KOPT-K1 (cell line): ENCODE results near the gene ROBO2.

Experiments
- H3K27ac ChIP-seq: fragments of 200-600 bp; sonication (generic); 2 replicates; pipeline ENCODE4 v1.5.1; 2016; ENCODE audit warnings: antibody characterized with exemption, mild to moderate bottlenecking, low read depth, low read length; ENCODE audit not compliant: poor library complexity, severe bottlenecking
- H3K36me3 ChIP-seq: fragments of 200-600 bp; sonication (generic); 2 replicates; pipeline ENCODE4 v1.5.1; 2017; ENCODE audit warnings: antibody characterized with exemption, mild to moderate bottlenecking, low read length, moderate library complexity; ENCODE audit not compliant: insufficient read depth
- H3K9me3 ChIP-seq: fragments of 200-600 bp; sonication (generic); 2 replicates; pipeline ENCODE4 v1.5.1; 2017; ENCODE audit warnings: antibody characterized with exemption, low read length, mild to moderate bottlenecking; ENCODE audit not compliant: insufficient read depth, poor library complexity, severe bottlenecking

Gene ROBO2

DNA sequence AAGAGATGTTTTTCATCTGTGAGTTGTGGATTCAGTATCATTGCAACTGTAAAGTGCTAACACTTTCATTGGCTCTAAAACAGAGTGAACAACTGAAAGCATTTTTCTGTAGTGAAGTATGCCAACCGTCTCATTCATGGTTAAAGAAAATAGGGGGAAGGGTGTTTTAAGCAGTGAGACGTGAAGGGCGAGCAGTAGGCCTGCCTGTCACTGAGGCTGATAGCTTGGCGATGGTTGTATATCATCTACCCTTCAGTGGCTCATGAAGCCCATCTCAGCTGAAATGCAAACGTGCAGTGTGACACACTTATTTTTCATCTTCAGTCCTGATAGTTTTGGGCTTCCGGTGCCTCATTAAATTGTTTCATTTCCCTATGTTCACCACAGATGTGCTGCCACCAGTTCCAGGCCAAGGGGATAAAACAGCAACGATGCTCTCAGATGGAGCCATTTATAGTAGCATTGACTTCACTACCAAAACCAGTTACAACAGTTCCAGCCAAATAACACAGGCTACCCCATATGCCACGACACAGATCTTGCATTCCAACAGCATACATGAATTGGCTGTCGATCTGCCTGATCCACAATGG, 562.0 kb downstream of the ROBO2 start:
- no peaks in the 10 kb centered on the region for H3K36me3 ChIP-seq
- H3K27ac ChIP-seq, result no peak overlapping the region
- no peaks in the 10 kb centered on the region for H3K9me3 ChIP-seq

DNA sequence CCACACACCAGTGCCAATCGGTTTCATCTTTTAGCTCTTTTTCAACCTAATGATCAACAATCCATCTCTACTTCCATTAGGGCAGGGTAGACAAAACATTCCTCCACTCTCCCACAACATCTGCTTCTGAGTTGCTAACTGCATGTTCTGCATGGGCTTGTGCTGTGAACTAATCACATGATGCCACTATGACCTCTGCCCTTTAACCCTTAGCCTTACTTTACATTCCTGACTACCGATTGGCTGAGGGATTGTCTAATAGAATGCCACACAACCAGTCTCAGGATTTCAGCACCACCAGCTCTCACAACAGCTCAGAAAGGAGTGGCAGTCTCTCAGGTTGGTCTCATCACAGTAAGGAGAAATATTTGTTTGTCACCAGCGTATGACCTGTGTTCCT, 562.8 kb downstream of the ROBO2 start:
- no peak overlapping the region for H3K27ac ChIP-seq
- no peaks in the 10 kb centered on the region for H3K9me3 ChIP-seq
- H3K36me3 ChIP-seq, result no peaks in the 10 kb centered on the region

DNA sequence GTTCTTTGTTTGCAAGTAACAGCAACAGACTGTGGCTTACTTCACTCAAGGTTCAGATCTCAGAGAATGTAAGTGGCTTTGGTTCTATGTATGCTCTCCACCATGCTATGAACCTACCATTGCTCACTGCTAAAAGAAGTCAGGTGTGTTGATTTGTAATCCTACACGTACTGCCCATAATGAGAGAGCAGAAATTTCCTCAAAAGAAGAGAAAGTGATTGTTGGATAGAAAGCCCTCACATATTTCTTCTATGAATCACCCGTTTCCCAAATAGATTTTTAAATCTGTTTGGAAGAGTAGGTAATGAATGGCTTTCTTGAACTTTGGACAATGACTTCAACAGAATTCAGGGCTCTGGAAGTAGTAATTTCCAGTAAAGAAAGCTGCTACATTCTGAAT, 565.4 kb downstream of the ROBO2 start:
- Histone ChIP-seq H3K36me3 (no peaks in the 10 kb centered on the region), H3K9me3 (no peaks in the 10 kb centered on the region), H3K27ac (no peak overlapping the region)

DNA sequence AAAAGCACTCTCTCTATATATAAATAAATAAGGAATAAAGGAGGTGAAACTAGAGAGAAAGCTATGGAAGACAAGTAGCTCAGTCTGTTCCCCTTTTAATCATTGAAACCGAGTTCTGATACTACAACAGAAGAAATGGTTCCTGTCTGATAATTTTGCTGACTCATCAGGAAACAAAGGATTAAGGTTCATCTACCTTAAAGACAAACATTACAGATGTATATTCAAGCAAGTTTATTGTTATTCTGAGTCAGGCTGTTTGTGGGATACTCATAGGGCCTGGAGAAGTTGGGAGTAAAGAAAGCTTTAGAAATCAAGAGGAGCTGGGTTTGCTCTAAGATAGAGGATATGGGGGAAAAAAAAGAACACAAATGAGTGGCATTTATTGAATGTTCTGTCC, 566.0 kb downstream of the ROBO2 start:
- no peaks in the 10 kb centered on the region for H3K9me3 ChIP-seq
- H3K27ac ChIP-seq, result no peak overlapping the region
- no peaks in the 10 kb centered on the region for H3K36me3 ChIP-seq

DNA sequence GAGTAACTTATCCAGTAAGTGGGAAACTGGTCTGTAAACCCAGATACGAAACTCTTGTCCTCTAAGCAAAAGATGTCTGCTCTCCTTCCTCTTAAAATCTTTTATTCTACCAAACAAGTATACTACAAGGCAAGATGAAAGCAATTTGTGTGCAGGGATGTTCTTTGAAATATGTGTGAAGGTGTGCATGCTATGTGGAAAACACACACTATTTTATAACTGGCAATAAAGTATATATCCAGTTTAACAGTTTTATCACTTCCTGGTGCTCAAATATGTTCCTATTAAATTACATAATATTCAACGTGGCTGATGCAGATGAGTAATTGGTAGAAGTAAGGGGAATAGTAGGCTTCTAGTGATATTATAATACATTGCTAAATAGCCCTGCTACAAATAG, 566.5 kb downstream of the ROBO2 start:
- no peaks in the 10 kb centered on the region for H3K36me3 ChIP-seq
- H3K27ac ChIP-seq, result no peak overlapping the region
- H3K9me3 ChIP-seq, result no peaks in the 10 kb centered on the region

DNA sequence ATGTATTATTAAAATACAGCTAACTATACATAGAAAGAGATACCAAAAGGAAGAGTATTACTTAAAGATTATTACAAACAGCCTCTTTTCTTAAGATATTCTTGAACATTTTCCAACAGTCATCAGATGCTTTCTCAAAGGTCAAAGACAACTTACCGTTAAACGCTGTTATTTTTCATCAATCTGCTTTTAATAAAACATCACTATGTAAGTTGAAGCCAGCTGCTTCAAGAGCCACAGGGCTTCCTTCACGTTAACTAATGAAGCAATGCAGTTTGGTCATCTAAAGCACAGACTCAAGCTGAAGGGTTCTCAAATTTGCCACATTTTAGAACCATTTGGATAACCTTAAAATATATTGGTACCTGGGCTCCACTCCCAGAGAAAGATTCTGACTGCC, 578.8 kb downstream of the ROBO2 start:
- H3K27ac ChIP-seq, result no peak overlapping the region
- H3K36me3 ChIP-seq, result no peaks in the 10 kb centered on the region
- no peaks in the 10 kb centered on the region for H3K9me3 ChIP-seq

DNA sequence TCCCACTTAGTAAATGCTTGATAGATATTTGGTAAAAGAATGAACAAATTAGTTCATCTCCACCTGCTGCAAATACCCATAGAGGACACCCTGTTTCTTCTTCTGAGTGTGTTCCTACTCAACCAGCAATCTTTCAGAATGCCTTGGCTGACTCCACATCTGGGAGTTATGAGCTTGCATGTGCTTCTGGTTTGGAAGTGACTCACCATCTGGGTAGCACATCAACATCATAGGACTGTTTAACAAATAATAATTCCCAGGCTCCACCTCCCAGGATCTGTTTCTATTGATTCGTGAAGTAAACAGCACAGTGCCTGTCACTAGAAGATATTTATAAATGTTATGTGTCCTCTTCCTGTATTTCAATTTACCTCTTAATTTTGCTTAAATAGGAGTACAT, 580.1 kb downstream of the ROBO2 start:
- no peaks in the 10 kb centered on the region for H3K36me3 ChIP-seq
- no peak overlapping the region for H3K27ac ChIP-seq
- no peaks in the 10 kb centered on the region for H3K9me3 ChIP-seq

DNA sequence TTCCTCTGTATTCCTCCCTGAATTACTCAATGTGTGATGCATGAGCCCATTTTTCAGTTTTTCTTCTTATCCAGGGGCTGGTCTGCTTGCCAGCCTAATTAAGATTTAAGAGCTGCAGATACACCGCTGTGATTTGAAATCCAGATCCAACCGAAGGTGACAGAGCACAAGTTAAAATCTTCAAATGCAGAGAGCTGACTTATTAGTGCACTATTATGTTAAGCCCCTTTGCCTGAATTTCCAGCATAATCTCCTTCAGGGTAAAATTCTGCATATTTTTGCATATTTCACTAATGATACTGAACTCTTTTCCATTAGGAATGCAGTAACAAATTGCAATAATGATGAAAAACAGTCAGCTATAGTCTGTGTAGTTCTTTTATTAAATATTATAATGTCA, 583.6 kb downstream of the ROBO2 start:
- Histone ChIP-seq H3K9me3 (no peaks in the 10 kb centered on the region), H3K27ac (no peak overlapping the region)

DNA sequence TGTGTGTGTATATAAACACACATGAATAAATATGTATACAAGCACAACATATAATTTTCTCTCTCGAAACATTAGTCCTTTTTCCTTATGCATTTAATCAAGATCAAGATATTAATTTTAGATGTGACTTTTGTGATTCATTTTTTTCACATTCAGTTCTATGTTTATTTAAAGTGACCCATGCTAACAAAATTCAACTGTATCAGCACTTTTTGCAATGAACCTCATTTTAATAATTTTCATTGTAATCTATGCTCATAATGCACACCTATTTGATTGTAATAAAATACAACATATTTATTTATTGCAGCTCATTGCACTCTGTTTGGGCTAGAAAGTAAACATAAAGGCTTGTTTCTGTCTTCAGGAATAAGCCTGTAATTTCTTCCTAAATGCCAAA, 586.3 kb downstream of the ROBO2 start:
- H3K27ac ChIP-seq, result no peak overlapping the region
- H3K9me3 ChIP-seq, result no peaks in the 10 kb centered on the region

More for the DNA sequence above, 583.6 kb downstream of the ROBO2 start:
- no peaks in the 10 kb centered on the region for H3K36me3 ChIP-seq

DNA sequence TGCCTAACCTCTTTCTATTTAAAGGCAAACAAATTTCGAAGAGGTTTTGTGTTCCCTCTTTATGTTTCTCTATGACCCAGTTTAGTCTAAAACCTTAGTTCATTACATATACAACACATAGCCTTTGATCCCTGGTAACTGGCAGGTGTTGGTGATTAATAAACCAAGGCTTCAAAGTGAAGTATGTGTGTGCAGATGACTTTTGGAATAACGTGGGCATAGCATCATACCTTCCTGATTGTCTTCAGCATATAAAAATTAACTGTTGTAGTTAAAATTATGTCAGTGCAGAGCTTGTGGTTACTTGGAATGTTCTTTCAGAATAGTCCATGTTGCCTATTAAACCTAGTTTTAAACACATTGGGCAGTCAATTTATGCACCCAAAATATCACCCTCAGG, 608.3 kb downstream of the ROBO2 start:
- Histone ChIP-seq H3K9me3 (no peaks in the 10 kb centered on the region), H3K27ac (no peak overlapping the region), H3K36me3 (no peaks in the 10 kb centered on the region)

More for the DNA sequence above, 586.3 kb downstream of the ROBO2 start:
- no peaks in the 10 kb centered on the region for H3K36me3 ChIP-seq

DNA sequence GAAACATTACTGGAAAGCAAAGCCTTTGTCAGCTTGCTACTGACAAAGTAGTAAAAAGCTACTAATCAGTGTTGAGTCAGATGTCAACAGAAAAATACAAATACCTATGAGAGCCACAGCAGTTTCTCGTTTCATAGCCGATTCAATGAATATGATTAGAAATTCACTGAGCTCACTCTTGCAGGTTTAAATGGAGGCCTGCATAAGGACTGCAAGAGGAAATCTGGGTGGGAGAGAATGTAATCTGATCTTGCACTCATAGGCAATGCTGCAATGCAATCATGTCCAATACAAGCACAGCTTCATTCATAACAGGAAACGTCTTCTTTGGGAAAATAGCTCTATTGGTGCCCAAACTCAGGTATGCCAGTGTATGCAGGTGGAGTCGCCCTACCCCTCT, 608.8 kb downstream of the ROBO2 start:
- H3K27ac ChIP-seq, result no peak overlapping the region
- H3K9me3 ChIP-seq, result no peaks in the 10 kb centered on the region
- no peaks in the 10 kb centered on the region for H3K36me3 ChIP-seq

DNA sequence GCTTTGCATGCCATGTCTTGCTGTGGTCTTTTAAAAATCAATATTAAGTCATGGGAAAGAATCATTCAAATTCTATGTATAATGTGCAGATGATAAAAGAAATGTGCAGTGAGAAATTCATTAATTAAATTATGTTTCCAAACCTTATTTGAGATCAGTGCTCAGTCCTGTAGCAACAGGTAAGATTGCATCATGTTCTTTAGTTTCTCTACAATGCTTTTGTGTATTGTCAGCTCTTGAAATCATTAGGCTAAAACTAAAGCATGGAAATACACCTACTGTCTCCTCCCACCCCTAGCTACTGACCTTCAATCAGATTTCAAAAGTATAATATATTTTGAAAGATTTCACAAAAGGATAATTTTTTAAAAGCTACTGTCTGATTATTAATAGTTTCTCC, 612.7 kb downstream of the ROBO2 start:
- Histone ChIP-seq H3K9me3 (no peaks in the 10 kb centered on the region), H3K27ac (no peak overlapping the region)

DNA sequence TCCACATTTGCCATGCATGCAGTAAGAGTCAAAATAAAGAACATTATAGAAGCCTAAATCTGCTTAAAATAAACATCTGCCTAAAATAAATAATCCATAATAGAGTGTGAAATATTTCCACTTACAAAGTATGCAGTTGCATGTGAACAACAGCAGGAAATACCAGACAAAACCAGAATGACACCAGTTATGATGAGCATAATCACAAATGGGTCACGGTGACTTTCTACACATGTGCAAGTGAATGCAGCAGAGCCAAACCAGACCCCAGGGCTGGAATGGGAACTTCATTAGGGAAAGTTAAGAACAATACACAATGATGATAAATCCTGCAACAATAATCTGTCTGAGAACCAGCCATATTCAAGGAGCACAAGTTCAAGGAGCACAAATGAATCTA, 615.5 kb downstream of the ROBO2 start:
- Histone ChIP-seq H3K9me3 (no peaks in the 10 kb centered on the region), H3K36me3 (no peaks in the 10 kb centered on the region), H3K27ac (no peak overlapping the region)

More for the DNA sequence above, 612.7 kb downstream of the ROBO2 start:
- no peaks in the 10 kb centered on the region for H3K36me3 ChIP-seq

DNA sequence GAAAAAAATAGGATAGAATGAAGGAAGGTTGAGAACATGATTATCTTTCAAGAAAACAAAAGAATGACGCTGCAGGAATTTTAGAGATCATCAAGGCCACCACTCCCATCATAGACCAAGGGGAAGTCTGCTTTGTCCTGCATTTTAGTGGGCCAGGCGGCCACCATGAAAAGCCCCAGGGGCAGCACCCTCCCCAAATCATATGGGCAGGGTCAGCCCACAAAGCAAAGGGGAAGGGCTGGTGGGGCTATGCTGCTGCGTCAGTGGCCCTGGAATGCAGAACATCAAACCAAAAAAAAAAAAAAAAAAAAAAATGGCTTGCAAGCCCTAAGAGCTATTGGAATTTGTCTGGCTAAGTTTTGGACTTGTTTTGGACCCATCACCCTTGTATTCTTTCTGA, 620.8 kb downstream of the ROBO2 start:
- Histone ChIP-seq H3K27ac (no peak overlapping the region), H3K9me3 (no peaks in the 10 kb centered on the region), H3K36me3 (no peaks in the 10 kb centered on the region)

DNA sequence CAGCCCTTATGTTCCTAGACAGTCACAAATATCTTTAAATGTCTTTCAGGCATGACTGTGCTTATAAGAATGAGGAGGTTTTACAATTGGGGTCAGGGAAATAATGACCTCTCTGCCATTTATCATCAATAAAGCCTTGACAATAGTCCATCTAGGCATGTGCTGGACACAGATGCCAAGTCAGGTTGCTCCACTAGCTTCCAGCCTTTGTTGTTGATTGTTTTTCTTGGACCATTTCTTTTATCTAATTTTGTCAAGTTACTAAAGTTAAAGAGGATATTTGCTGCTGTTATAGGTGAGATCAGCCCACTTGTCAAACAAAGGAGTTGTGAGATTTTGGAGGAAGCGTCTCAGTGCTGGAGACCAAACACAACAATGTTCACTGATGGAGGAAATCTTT, 628.0 kb downstream of the ROBO2 start:
- H3K36me3 ChIP-seq, result no peaks in the 10 kb centered on the region
- no peaks in the 10 kb centered on the region for H3K9me3 ChIP-seq
- no peak overlapping the region for H3K27ac ChIP-seq

DNA sequence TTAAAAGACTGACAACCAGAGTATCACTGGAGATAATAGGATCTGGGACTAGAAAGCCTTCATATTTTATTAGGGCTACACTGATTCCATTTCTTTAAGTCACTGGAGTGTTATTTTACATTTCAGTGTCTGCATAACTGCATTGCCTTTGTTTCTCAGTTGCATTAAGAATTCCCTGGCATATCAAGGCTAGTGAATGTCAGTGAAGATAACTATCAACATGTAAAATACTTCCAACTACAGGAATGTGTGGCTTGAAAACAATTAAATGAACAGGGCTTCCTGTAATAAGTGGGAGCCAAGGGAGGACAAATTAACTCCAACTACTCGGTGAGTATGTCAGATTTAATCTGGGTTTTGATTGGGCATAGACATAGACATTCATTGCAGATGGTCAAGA, 628.5 kb downstream of the ROBO2 start:
- Histone ChIP-seq H3K27ac (no peak overlapping the region), H3K9me3 (no peaks in the 10 kb centered on the region), H3K36me3 (no peaks in the 10 kb centered on the region)
